ENCODE results near the gene CPSF4L.

- TF ChIP-seq CTCF (IDR thresholded peaks at IDR 0.05) (no peak), POLR2A (IDR thresholded peaks at IDR 0.05) (no peak), EP300 (IDR thresholded peaks at IDR 0.05) (peak in 1 of 2 donors; percentile 28)
Measured at GRCh38 chr17:73272906-73273218, 11.2 kb upstream of the CPSF4L start.

All from tibial nerve (tissue), 4 donors.